GM12878 (cell line): ENCODE data around the gene MTIF2. TPM values are rescaled to one million over a fixed set of nuclear protein-coding genes. Genes with fewer than 3 reads are reported as not detected.

Experiments
- ATF2 ChIP-seq: IDR thresholded peaks from 2 replicates; pipeline ENCODE4 v1.6.1; 2012; ENCODE audit warnings: low read length, inconsistent platforms
- ATF7 ChIP-seq: fragments of 450-650 bp; IDR thresholded peaks from 2 replicates; pipeline ENCODE4 v1.6.1; 2016; ENCODE audit warnings: low read depth, mild to moderate bottlenecking
- BCL11A ChIP-seq: IDR thresholded peaks from 2 replicates; pipeline ENCODE4 v1.6.1; 2011; ENCODE audit warnings: low read depth, low read length
- CTCF ChIP-seq, 3 experiments: IDR thresholded peaks in 2 of 3; conservative IDR thresholded peaks in 1 of 3; 2 replicates each; pipeline ENCODE4 v1.5.1; 2011; ENCODE audit warnings: low read depth in 3 of 3, low read length in 3 of 3, mild to moderate bottlenecking in 3 of 3, control low read depth in 2 of 3, moderate library complexity in 2 of 3, inconsistent platforms in 1 of 3, mixed read lengths in 1 of 3; ENCODE audit not compliant: control insufficient read depth in 2 of 3, insufficient read depth in 1 of 3; ENCODE audit errors: extremely low read depth in 1 of 3
- DPF2 ChIP-seq: fragments of 450-650 bp; IDR thresholded peaks from 2 replicates; pipeline ENCODE4 v1.6.1; 2017; ENCODE audit warnings: mild to moderate bottlenecking
- FOS ChIP-seq: IDR thresholded peaks from 3 replicates; pipeline ENCODE4 v1.6.1; 2011; ENCODE audit warnings: borderline replicate concordance; ENCODE audit not compliant: insufficient read length; ENCODE audit errors: extremely low read depth
- HSF1 ChIP-seq: fragments of 150-350 bp; IDR thresholded peaks from 2 replicates; pipeline ENCODE4 v1.6.1; 2014; ENCODE audit warnings: mild to moderate bottlenecking, low read depth, low read length
- IRF4 ChIP-seq: IDR thresholded peaks from 2 replicates; pipeline ENCODE4 v1.6.1; 2011; ENCODE audit warnings: low read depth, low read length
- IRF5 ChIP-seq: fragments of 450-650 bp; IDR thresholded peaks from 2 replicates; pipeline ENCODE4 v1.6.1; 2017; ENCODE audit warnings: borderline replicate concordance
- KAT2A ChIP-seq: conservative IDR thresholded peaks from 2 replicates; pipeline ENCODE4 v1.6.1; 2011; ENCODE audit warnings: low read depth, low read length; ENCODE audit not compliant: control insufficient read depth
- LARP7 ChIP-seq: fragments of 450-650 bp; IDR thresholded peaks from 2 replicates; pipeline ENCODE4 v1.6.1; 2017; ENCODE audit warnings: mild to moderate bottlenecking
- MAX ChIP-seq: IDR thresholded peaks from 2 replicates; pipeline ENCODE4 v1.6.1; 2012; ENCODE audit warnings: low read depth, low read length, improper control_type of control experiment
- MEF2A ChIP-seq: IDR thresholded peaks from 2 replicates; pipeline ENCODE4 v1.6.1; 2011; ENCODE audit warnings: low read depth, mild to moderate bottlenecking, low read length, moderate library complexity; ENCODE audit not compliant: insufficient read depth
- MYB ChIP-seq: fragments of 150-350 bp; IDR thresholded peaks from 2 replicates; pipeline ENCODE4 v1.6.1; 2014; ENCODE audit warnings: mild to moderate bottlenecking, low read depth, low read length, borderline replicate concordance
- PBX3 ChIP-seq: IDR thresholded peaks from 2 replicates; pipeline ENCODE4 v1.6.1; 2011; ENCODE audit warnings: mild to moderate bottlenecking, low read depth, low read length, moderate library complexity; ENCODE audit not compliant: insufficient replicate concordance
- POLR2AphosphoS2 ChIP-seq: IDR thresholded peaks from 2 replicates; pipeline ENCODE4 v1.6.1; 2011; ENCODE audit warnings: low read depth, mild to moderate bottlenecking, low read length, improper control_type of control experiment, moderate library complexity
- POU2F2 ChIP-seq: IDR thresholded peaks from 3 replicates; pipeline ENCODE4 v1.6.1; 2011; ENCODE audit warnings: low read depth, mild to moderate bottlenecking, low read length, borderline replicate concordance
- RFX5 ChIP-seq: IDR thresholded peaks from 2 replicates; pipeline ENCODE4 v1.6.1; 2011; ENCODE audit warnings: low read depth, low read length, improper control_type of control experiment
- SIN3A ChIP-seq: IDR thresholded peaks from 2 replicates; pipeline ENCODE4 v1.6.1; 2012; ENCODE audit warnings: low read depth, low read length, improper control_type of control experiment
- TARDBP ChIP-seq: IDR thresholded peaks from 2 replicates; pipeline ENCODE4 v1.6.1; 2016; ENCODE audit warnings: borderline replicate concordance
- WRNIP1 ChIP-seq: IDR thresholded peaks from 2 replicates; pipeline ENCODE4 v1.6.1; 2011; ENCODE audit warnings: low read depth, low read length, improper control_type of control experiment, borderline replicate concordance
- YBX1 ChIP-seq: fragments of 450-650 bp; IDR thresholded peaks from 2 replicates; pipeline ENCODE4 v1.6.1; 2016; ENCODE audit warnings: antibody characterized with exemption
- ZNF207 ChIP-seq: fragments of 450-650 bp; IDR thresholded peaks from 2 replicates; pipeline ENCODE4 v1.6.1; 2014; ENCODE audit warnings: antibody characterized with exemption, mild to moderate bottlenecking, borderline replicate concordance
- ZNF622 ChIP-seq: fragments of 450-650 bp; IDR thresholded peaks from 2 replicates; pipeline ENCODE4 v1.6.1; 2017; ENCODE audit warnings: mild to moderate bottlenecking, inconsistent platforms
- ZZZ3 ChIP-seq: IDR thresholded peaks from 2 replicates; pipeline ENCODE4 v1.6.1; 2011; ENCODE audit warnings: low read depth; ENCODE audit not compliant: control insufficient read depth, insufficient read length
- polyA plus RNA-seq, 11 experiments: library from polyadenylated mRNA; depleted of rRNA in 4 of 11; unstranded in 6 of 11; stranded (reverse) in 5 of 11; fragments of >200 nt; fragmentation: Nextera tagmentation in 4 of 11; fragmentation: Illumina TruSeq in 1 of 11; extraction: Ambion mirVana in 4 of 11; extraction: Trizol in 1 of 11; gene quantifications; 1 replicate in 1 of 11; 2 replicates in 10 of 11; pipeline versions ENCODE4 v1.2.1 to v1.2.3, GENCODE V29; 2011 to 2016; ENCODE audit warnings: inconsistent platforms in 2 of 11, missing spikeins in 2 of 11, low read depth in 1 of 11
- total RNA-seq, 4 experiments: library from RNA; depleted of rRNA in 3 of 4; stranded (reverse); fragments of >200 nt in 3 of 4; fragmentation: Illumina TruSeq in 1 of 4; extraction: Trizol in 1 of 4; gene quantifications; 2 replicates each; pipeline versions ENCODE4 v1.2.1 to v1.2.3, GENCODE V29; 2013 to 2021

The MTIF2 gene
- total and polyA plus RNA-seq, 10 of the 15 experiments (the other 5 are each of a cell fraction or from before 2014, with no cell fraction given): 26.4 to 63.7 (median 40.0) TPM

GRCh38 chr2:55311444-55311870 lies 42.4 kb upstream of the MTIF2 start (continued):
- TF ChIP-seq IRF5 (no peak), DPF2 (peak; percentile 91), KAT2A (no peak), BCL11A (peak; percentile 97), MAX (no peak), LARP7 (no peak), HSF1 (no peak), IRF4 (peak; percentile 88; the same call in 1 of the 2 replicates), MEF2A (peak; percentile 96), PBX3 (no peak), YBX1 (no peak), RFX5 (no peak), ATF2 (peak; percentile 99), ZNF622 (no peak), MYB (no peak), ZNF207 (no peak), FOS (no peak), POU2F2 (0 out of 3 replicates have a peak, but pooled peaks have one; percentile 57), SIN3A (no peak), CTCF (IDR thresholded peaks at IDR 0.05 in 2 of 3, conservative IDR thresholded peaks at IDR 0.05 in 1 of 3; ENCODE audit: control insufficient read depth in 2 of 3, extremely low read depth in 1 of 3, insufficient read depth in 1 of 3, low read depth in 3 of 3, low read length in 3 of 3) (peak in 2 of 3 experiments; percentile 37 to 43; a peak in 3 of 6 replicates), TARDBP (no peak; the same call in 1 of the 2 replicates), ATF7 (peak; percentile 82), POLR2AphosphoS2 (no peak), ZZZ3 (no peak), WRNIP1 (no peak)
